Stomach (tissue), 4 donors: ENCODE data around the gene NF1.

Experiments used
- POLR2A ChIP-seq, 4 donors: fragments of 450-650 bp; IDR thresholded peaks; one replicate each; pipeline ENCODE4 v1.6.1; 2016; ENCODE audit warnings: antibody characterized with exemption in 4 of 4, control low read depth in 2 of 4, mild to moderate bottlenecking in 1 of 4, moderate library complexity in 1 of 4
- POLR2AphosphoS5 ChIP-seq, 3 donors: sonication (generic); formaldehyde crosslinking; IDR thresholded peaks; one replicate each; pipeline ENCODE4 v1.6.1; 2016; ENCODE audit warnings: antibody characterized with exemption in 3 of 3
- TF ChIP-seq, protein P1 (sequence below), 7 experiments: fragments of 450-650 bp in 4 of 7; fragments of 200-600 bp in 3 of 7; sonication (generic) in 3 of 7; IDR thresholded peaks; one replicate each; pipeline ENCODE4 v1.5.1; 2016 to 2019; ENCODE audit warnings: antibody characterized with exemption in 7 of 7, control low read depth in 2 of 7, mild to moderate bottlenecking in 1 of 7

DNA sequence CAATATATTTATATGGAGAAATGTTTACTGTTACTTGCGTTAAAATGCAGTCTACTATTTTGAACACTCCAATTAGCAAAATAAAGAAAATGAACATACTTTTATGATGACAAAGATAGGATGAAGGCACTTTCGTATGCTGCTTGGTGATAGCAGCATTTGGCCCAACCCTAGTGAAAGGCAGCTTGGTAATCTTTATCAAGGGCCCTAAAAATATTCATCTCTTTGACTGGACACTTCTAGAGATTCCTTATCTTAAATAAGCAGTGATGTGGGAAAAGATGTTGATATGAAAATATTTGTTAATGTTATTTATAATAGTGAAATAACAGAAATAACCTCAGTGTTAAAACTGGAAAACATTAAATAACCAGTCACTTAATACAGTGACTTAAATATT lies 79.4 kb downstream of the NF1 start:
- TF ChIP-seq, protein P1, sequence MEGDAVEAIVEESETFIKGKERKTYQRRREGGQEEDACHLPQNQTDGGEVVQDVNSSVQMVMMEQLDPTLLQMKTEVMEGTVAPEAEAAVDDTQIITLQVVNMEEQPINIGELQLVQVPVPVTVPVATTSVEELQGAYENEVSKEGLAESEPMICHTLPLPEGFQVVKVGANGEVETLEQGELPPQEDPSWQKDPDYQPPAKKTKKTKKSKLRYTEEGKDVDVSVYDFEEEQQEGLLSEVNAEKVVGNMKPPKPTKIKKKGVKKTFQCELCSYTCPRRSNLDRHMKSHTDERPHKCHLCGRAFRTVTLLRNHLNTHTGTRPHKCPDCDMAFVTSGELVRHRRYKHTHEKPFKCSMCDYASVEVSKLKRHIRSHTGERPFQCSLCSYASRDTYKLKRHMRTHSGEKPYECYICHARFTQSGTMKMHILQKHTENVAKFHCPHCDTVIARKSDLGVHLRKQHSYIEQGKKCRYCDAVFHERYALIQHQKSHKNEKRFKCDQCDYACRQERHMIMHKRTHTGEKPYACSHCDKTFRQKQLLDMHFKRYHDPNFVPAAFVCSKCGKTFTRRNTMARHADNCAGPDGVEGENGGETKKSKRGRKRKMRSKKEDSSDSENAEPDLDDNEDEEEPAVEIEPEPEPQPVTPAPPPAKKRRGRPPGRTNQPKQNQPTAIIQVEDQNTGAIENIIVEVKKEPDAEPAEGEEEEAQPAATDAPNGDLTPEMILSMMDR (IDR thresholded peaks at IDR 0.05) = no peak
- no peak for TF ChIP-seq POLR2AphosphoS5 (IDR thresholded peaks at IDR 0.05)
- no peak for TF ChIP-seq POLR2A (IDR thresholded peaks at IDR 0.05)
